HCT116 (cell line): ENCODE results near the gene CLEC20A.

Experiments used
- CEBPB ChIP-seq: IDR thresholded peaks from 2 replicates; pipeline ENCODE4 v1.6.1; 2012; ENCODE audit warnings: low read depth
- EGR1 ChIP-seq: IDR thresholded peaks from 2 replicates; pipeline ENCODE4 v1.6.1; 2012; ENCODE audit warnings: low read depth
- EZH2 ChIP-seq: fragments of 200-600 bp; sonication (generic); IDR thresholded peaks from 2 replicates; pipeline ENCODE4 v1.6.1; 2017; ENCODE audit warnings: antibody characterized with exemption, mixed run types
- EZH2phosphoT487 ChIP-seq: fragments of 200-600 bp; IDR thresholded peaks from 2 replicates; pipeline ENCODE4 v1.6.1; 2018; ENCODE audit warnings: antibody characterized with exemption, borderline replicate concordance
- MAX ChIP-seq: IDR thresholded peaks from 2 replicates; pipeline ENCODE4 v1.6.1; 2012
- POLR2A ChIP-seq: IDR thresholded peaks from 2 replicates; pipeline ENCODE4 v1.7.0; 2011; ENCODE audit warnings: borderline replicate concordance; ENCODE audit not compliant: insufficient read depth, insufficient read length; ENCODE audit errors: extremely low read depth
- POLR2AphosphoS5 ChIP-seq: IDR thresholded peaks from 2 replicates; pipeline ENCODE4 v1.6.1; 2011; ENCODE audit warnings: mild to moderate bottlenecking, low read depth, low read length, moderate library complexity
- RAD21 ChIP-seq: IDR thresholded peaks from 2 replicates; pipeline ENCODE4 v1.6.1; 2012; ENCODE audit warnings: low read depth, mild to moderate bottlenecking
- SRF ChIP-seq: IDR thresholded peaks from 2 replicates; pipeline ENCODE4 v1.6.1; 2012; ENCODE audit warnings: low read depth
- YY1 ChIP-seq: IDR thresholded peaks from 2 replicates; pipeline ENCODE4 v1.6.1; 2011; ENCODE audit warnings: low read length, low read depth, moderate library complexity, mild to moderate bottlenecking; ENCODE audit not compliant: insufficient replicate concordance; ENCODE audit errors: extremely low read depth
- ZBTB33 ChIP-seq: IDR thresholded peaks from 2 replicates; pipeline ENCODE4 v1.6.1; 2011; ENCODE audit warnings: mild to moderate bottlenecking, low read length, moderate library complexity; ENCODE audit not compliant: insufficient replicate concordance; ENCODE audit errors: extremely low read depth
- ZFX ChIP-seq: fragments of 450-650 bp; IDR thresholded peaks from 2 replicates; pipeline ENCODE4 v1.6.1; 2017
- TF ChIP-seq, protein P1 (sequence below), 3 experiments: fragments of 200-600 bp in 1 of 3; sonication (generic) in 1 of 3; IDR thresholded peaks in 2 of 3; conservative IDR thresholded peaks in 1 of 3; 2 replicates each; pipeline ENCODE4 v1.5.1; 2012 to 2017; ENCODE audit warnings: low read depth in 2 of 3, low read length in 2 of 3, antibody characterized with exemption in 1 of 3, borderline replicate concordance in 1 of 3, control low read depth in 1 of 3, mild to moderate bottlenecking in 1 of 3, mixed read lengths in 1 of 3, mixed run types in 1 of 3, moderate library complexity in 1 of 3; ENCODE audit not compliant: insufficient read depth in 1 of 3

- TF ChIP-seq, protein P1, sequence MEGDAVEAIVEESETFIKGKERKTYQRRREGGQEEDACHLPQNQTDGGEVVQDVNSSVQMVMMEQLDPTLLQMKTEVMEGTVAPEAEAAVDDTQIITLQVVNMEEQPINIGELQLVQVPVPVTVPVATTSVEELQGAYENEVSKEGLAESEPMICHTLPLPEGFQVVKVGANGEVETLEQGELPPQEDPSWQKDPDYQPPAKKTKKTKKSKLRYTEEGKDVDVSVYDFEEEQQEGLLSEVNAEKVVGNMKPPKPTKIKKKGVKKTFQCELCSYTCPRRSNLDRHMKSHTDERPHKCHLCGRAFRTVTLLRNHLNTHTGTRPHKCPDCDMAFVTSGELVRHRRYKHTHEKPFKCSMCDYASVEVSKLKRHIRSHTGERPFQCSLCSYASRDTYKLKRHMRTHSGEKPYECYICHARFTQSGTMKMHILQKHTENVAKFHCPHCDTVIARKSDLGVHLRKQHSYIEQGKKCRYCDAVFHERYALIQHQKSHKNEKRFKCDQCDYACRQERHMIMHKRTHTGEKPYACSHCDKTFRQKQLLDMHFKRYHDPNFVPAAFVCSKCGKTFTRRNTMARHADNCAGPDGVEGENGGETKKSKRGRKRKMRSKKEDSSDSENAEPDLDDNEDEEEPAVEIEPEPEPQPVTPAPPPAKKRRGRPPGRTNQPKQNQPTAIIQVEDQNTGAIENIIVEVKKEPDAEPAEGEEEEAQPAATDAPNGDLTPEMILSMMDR (IDR thresholded peaks at IDR 0.05 in 2 of 3, conservative IDR thresholded peaks at IDR 0.05 in 1 of 3; ENCODE audit: borderline replicate concordance in 1 of 3, insufficient read depth in 1 of 3, low read depth in 2 of 3, low read length in 2 of 3): no peak
- no peak for TF ChIP-seq RAD21
- no peak for TF ChIP-seq ZFX
- no peak for TF ChIP-seq POLR2A
- no peak for TF ChIP-seq MAX
- no peak for TF ChIP-seq POLR2AphosphoS5
- TF ChIP-seq SRF: no peak
- no peak for TF ChIP-seq EGR1
- TF ChIP-seq EZH2: no peak
- TF ChIP-seq EZH2phosphoT487: no peak
- no peak for TF ChIP-seq CEBPB
- no peak for TF ChIP-seq YY1
- no peak for TF ChIP-seq ZBTB33
Measured at GRCh38 chr1:178502330-178502714, 5.6 kb upstream of the CLEC20A start.
